Measurements from ENCODE around the gene POU3F3.

Gene POU3F3

GRCh38 chr2:104853534-104854497, at the start of gene POU3F3:
Gene POU3F3 (plus strand): TSS chr2:104854115. CDS start chr2:104855511, 1,396 bp downstream.
- H3K4me3 ChIP-seq (ENCODE audit: low read depth in 1 of 2, low read length in 2 of 2) = peak within 1 kb of the TSS; percentile 47 to 60
- H3K27me3 ChIP-seq (ENCODE audit: control insufficient read depth in 1 of 2, insufficient read depth in 2 of 2, low read length in 2 of 2) = peaks cover 71 to 83% of the 10 kb centered on the region in 2 donors
- no peak within 1 kb of the TSS for H3K9ac ChIP-seq (ENCODE audit: low read depth in 1 of 2, low read length in 2 of 2)
- no peaks in the 10 kb centered on the region for H3K36me3 ChIP-seq (ENCODE audit: control insufficient read depth in 1 of 2, insufficient read depth in 2 of 2, low read length in 2 of 2)
- H3K9me3 ChIP-seq (ENCODE audit: control insufficient read depth in 1 of 2, low read length in 2 of 2) = no peaks in the 10 kb centered on the region
- H3K27ac ChIP-seq (ENCODE audit: low read depth, low read length) = peak within 1 kb of the TSS; percentile 32
- H3K4me1 ChIP-seq (ENCODE audit: control insufficient read depth in 1 of 2, insufficient read depth in 2 of 2, low read length in 2 of 2) = peaks cover 15 to 31% of the 10 kb centered on the region in 2 donors

- no peak overlapping the region for H3K27ac ChIP-seq (ENCODE audit: low read depth, low read length)
Measured at GRCh38 chr2:104804148-104804890, 49.6 kb upstream of the POU3F3 start.

GRCh38 chr2:104812286-104812685, 41.6 kb upstream of the POU3F3 start:
- no peak overlapping the region for H3K27ac ChIP-seq (ENCODE audit: low read depth, low read length)
- no peaks in the 10 kb centered on the region for H3K4me1 ChIP-seq (ENCODE audit: control insufficient read depth in 1 of 2, insufficient read depth in 2 of 2, low read length in 2 of 2)
- H3K9me3 ChIP-seq (ENCODE audit: control insufficient read depth in 1 of 2, low read length in 2 of 2) = no peaks in the 10 kb centered on the region
- no peak overlapping the region for H3K4me3 ChIP-seq (ENCODE audit: low read depth in 1 of 2, low read length in 2 of 2)
- H3K27me3 ChIP-seq (ENCODE audit: control insufficient read depth in 1 of 2, insufficient read depth in 2 of 2, low read length in 2 of 2) = no peaks in the 10 kb centered on the region
- no peak overlapping the region for H3K9ac ChIP-seq (ENCODE audit: low read depth in 1 of 2, low read length in 2 of 2)
- no peaks in the 10 kb centered on the region for H3K36me3 ChIP-seq (ENCODE audit: control insufficient read depth in 1 of 2, insufficient read depth in 2 of 2, low read length in 2 of 2)

More at GRCh38 chr2:104804148-104804890, 49.6 kb upstream of the POU3F3 start:
- Histone ChIP-seq H3K9ac (ENCODE audit: low read depth in 1 of 2, low read length in 2 of 2) (no peak overlapping the region), H3K27me3 (ENCODE audit: control insufficient read depth in 1 of 2, insufficient read depth in 2 of 2, low read length in 2 of 2) (no peaks in the 10 kb centered on the region), H3K9me3 (ENCODE audit: control insufficient read depth in 1 of 2, low read length in 2 of 2) (no peaks in the 10 kb centered on the region), H3K4me1 (ENCODE audit: control insufficient read depth in 1 of 2, insufficient read depth in 2 of 2, low read length in 2 of 2) (no peaks in the 10 kb centered on the region), H3K36me3 (ENCODE audit: control insufficient read depth in 1 of 2, insufficient read depth in 2 of 2, low read length in 2 of 2) (no peaks in the 10 kb centered on the region), H3K4me3 (ENCODE audit: low read depth in 1 of 2, low read length in 2 of 2) (no peak overlapping the region)

GRCh38 chr2:104816143-104816542, 37.8 kb upstream of the POU3F3 start:
- no peaks in the 10 kb centered on the region for H3K4me1 ChIP-seq (ENCODE audit: control insufficient read depth in 1 of 2, insufficient read depth in 2 of 2, low read length in 2 of 2)
- H3K27ac ChIP-seq (ENCODE audit: low read depth, low read length) = no peak overlapping the region
- H3K27me3 ChIP-seq (ENCODE audit: control insufficient read depth in 1 of 2, insufficient read depth in 2 of 2, low read length in 2 of 2) = no peaks in the 10 kb centered on the region
- H3K9ac ChIP-seq (ENCODE audit: low read depth in 1 of 2, low read length in 2 of 2) = no peak overlapping the region
- no peaks in the 10 kb centered on the region for H3K9me3 ChIP-seq (ENCODE audit: control insufficient read depth in 1 of 2, low read length in 2 of 2)
- H3K36me3 ChIP-seq (ENCODE audit: control insufficient read depth in 1 of 2, insufficient read depth in 2 of 2, low read length in 2 of 2) = no peaks in the 10 kb centered on the region
- H3K4me3 ChIP-seq (ENCODE audit: low read depth in 1 of 2, low read length in 2 of 2) = no peak overlapping the region

GRCh38 chr2:104818264-104818663, 35.7 kb upstream of the POU3F3 start:
- H3K9me3 ChIP-seq (ENCODE audit: control insufficient read depth in 1 of 2, low read length in 2 of 2) = no peaks in the 10 kb centered on the region
- H3K36me3 ChIP-seq (ENCODE audit: control insufficient read depth in 1 of 2, insufficient read depth in 2 of 2, low read length in 2 of 2) = no peaks in the 10 kb centered on the region
- no peak overlapping the region for H3K4me3 ChIP-seq (ENCODE audit: low read depth in 1 of 2, low read length in 2 of 2)
- no peak overlapping the region for H3K27ac ChIP-seq (ENCODE audit: low read depth, low read length)
- H3K27me3 ChIP-seq (ENCODE audit: control insufficient read depth in 1 of 2, insufficient read depth in 2 of 2, low read length in 2 of 2) = no peaks in the 10 kb centered on the region
- no peak overlapping the region for H3K9ac ChIP-seq (ENCODE audit: low read depth in 1 of 2, low read length in 2 of 2)
- H3K4me1 ChIP-seq (ENCODE audit: control insufficient read depth in 1 of 2, insufficient read depth in 2 of 2, low read length in 2 of 2) = no peaks in the 10 kb centered on the region

- H3K27ac ChIP-seq (ENCODE audit: low read depth, low read length) = no peak overlapping the region
- H3K4me1 ChIP-seq (ENCODE audit: control insufficient read depth in 1 of 2, insufficient read depth in 2 of 2, low read length in 2 of 2) = no peaks in the 10 kb centered on the region
- H3K4me3 ChIP-seq (ENCODE audit: low read depth in 1 of 2, low read length in 2 of 2) = no peak overlapping the region
- H3K9me3 ChIP-seq (ENCODE audit: control insufficient read depth in 1 of 2, low read length in 2 of 2) = no peaks in the 10 kb centered on the region
- H3K9ac ChIP-seq (ENCODE audit: low read depth in 1 of 2, low read length in 2 of 2) = no peak overlapping the region
- no peaks in the 10 kb centered on the region for H3K27me3 ChIP-seq (ENCODE audit: control insufficient read depth in 1 of 2, insufficient read depth in 2 of 2, low read length in 2 of 2)
- no peaks in the 10 kb centered on the region for H3K36me3 ChIP-seq (ENCODE audit: control insufficient read depth in 1 of 2, insufficient read depth in 2 of 2, low read length in 2 of 2)
Measured at GRCh38 chr2:104820126-104820525, 33.8 kb upstream of the POU3F3 start.

- Histone ChIP-seq H3K9ac (ENCODE audit: low read depth in 1 of 2, low read length in 2 of 2) (no peak overlapping the region), H3K27me3 (ENCODE audit: control insufficient read depth in 1 of 2, insufficient read depth in 2 of 2, low read length in 2 of 2) (no peaks in the 10 kb centered on the region), H3K36me3 (ENCODE audit: control insufficient read depth in 1 of 2, insufficient read depth in 2 of 2, low read length in 2 of 2) (no peaks in the 10 kb centered on the region), H3K27ac (ENCODE audit: low read depth, low read length) (no peak overlapping the region), H3K9me3 (ENCODE audit: control insufficient read depth in 1 of 2, low read length in 2 of 2) (no peaks in the 10 kb centered on the region), H3K4me1 (ENCODE audit: control insufficient read depth in 1 of 2, insufficient read depth in 2 of 2, low read length in 2 of 2) (no peaks in the 10 kb centered on the region), H3K4me3 (ENCODE audit: low read depth in 1 of 2, low read length in 2 of 2) (no peak overlapping the region)
Measured at GRCh38 chr2:104825124-104825865, 28.6 kb upstream of the POU3F3 start.

GRCh38 chr2:104826016-104826415, 27.9 kb upstream of the POU3F3 start:
- Histone ChIP-seq H3K27me3 (ENCODE audit: control insufficient read depth in 1 of 2, insufficient read depth in 2 of 2, low read length in 2 of 2) (no peaks in the 10 kb centered on the region), H3K9ac (ENCODE audit: low read depth in 1 of 2, low read length in 2 of 2) (no peak overlapping the region), H3K4me3 (ENCODE audit: low read depth in 1 of 2, low read length in 2 of 2) (no peak overlapping the region), H3K9me3 (ENCODE audit: control insufficient read depth in 1 of 2, low read length in 2 of 2) (no peaks in the 10 kb centered on the region), H3K4me1 (ENCODE audit: control insufficient read depth in 1 of 2, insufficient read depth in 2 of 2, low read length in 2 of 2) (no peaks in the 10 kb centered on the region), H3K27ac (ENCODE audit: low read depth, low read length) (no peak overlapping the region), H3K36me3 (ENCODE audit: control insufficient read depth in 1 of 2, insufficient read depth in 2 of 2, low read length in 2 of 2) (no peaks in the 10 kb centered on the region)

GRCh38 chr2:104831742-104832141, 22.2 kb upstream of the POU3F3 start:
- Histone ChIP-seq H3K9ac (ENCODE audit: low read depth in 1 of 2, low read length in 2 of 2) (no peak overlapping the region), H3K4me1 (ENCODE audit: control insufficient read depth in 1 of 2, insufficient read depth in 2 of 2, low read length in 2 of 2) (no peaks in the 10 kb centered on the region), H3K36me3 (ENCODE audit: control insufficient read depth in 1 of 2, insufficient read depth in 2 of 2, low read length in 2 of 2) (no peaks in the 10 kb centered on the region), H3K27ac (ENCODE audit: low read depth, low read length) (no peak overlapping the region), H3K4me3 (ENCODE audit: low read depth in 1 of 2, low read length in 2 of 2) (no peak overlapping the region), H3K27me3 (ENCODE audit: control insufficient read depth in 1 of 2, insufficient read depth in 2 of 2, low read length in 2 of 2) (no peaks in the 10 kb centered on the region), H3K9me3 (ENCODE audit: control insufficient read depth in 1 of 2, low read length in 2 of 2) (no peaks in the 10 kb centered on the region)

Data from duodenal mucosa (tissue), 2 donors.